Cardiac muscle cell (in vitro differentiated cells and primary cell): ENCODE measurements around the gene TFIP11. TPM values are rescaled to one million over a fixed set of nuclear protein-coding genes. Genes with fewer than 3 reads are reported as not detected.

Source experiments
- DNase-seq, 2 donors: peaks; one replicate each; pipeline versions ENCODE4 v3.0.0 to v3.0.0-alpha.2; 2010 to 2017; ENCODE audit warnings: low read depth in 1 of 2, low spot score in 1 of 2
- H3K27ac ChIP-seq: fragments of 200-600 bp; sonication (generic); 2 replicates; pipeline ENCODE4 v1.5.1; 2016
- H3K27me3 ChIP-seq: fragments of 200-600 bp; sonication (generic); 2 replicates; pipeline ENCODE4 v1.6.0; 2016; ENCODE audit warnings: control low read depth
- H3K36me3 ChIP-seq: fragments of 200-600 bp; sonication (generic); 2 replicates; pipeline ENCODE4 v1.5.1; 2016; ENCODE audit warnings: control low read depth
- H3K4me1 ChIP-seq: fragments of 200-600 bp; sonication (generic); 2 replicates; pipeline ENCODE4 v1.8.1; 2017; ENCODE audit warnings: low read depth, mild to moderate bottlenecking, mixed run types
- H3K4me3 ChIP-seq: fragments of 200-600 bp; sonication (generic); 2 replicates; pipeline ENCODE4 v1.5.1; 2016; ENCODE audit warnings: mild to moderate bottlenecking
- H3K9me3 ChIP-seq: fragments of 200-600 bp; sonication (generic); 2 replicates; pipeline ENCODE4 v1.5.1; 2017; ENCODE audit warnings: low read depth, mild to moderate bottlenecking, control low read depth
- polyA plus RNA-seq: library from polyadenylated mRNA; unstranded; fragments of >200 nt; fragmentation: Nextera tagmentation; extraction: Ambion mirVana; gene quantifications from 2 replicates; pipeline ENCODE4 v1.2.1, GENCODE V29; 2016
- total RNA-seq: library from RNA; depleted of rRNA; stranded (reverse); fragments of >200 nt; gene quantifications from 2 replicates; pipeline ENCODE4 v1.2.3, GENCODE V29; 2016
- TF ChIP-seq, protein P1 (sequence below): IDR thresholded peaks from 2 replicates; pipeline ENCODE4 v1.5.1; 2012; ENCODE audit warnings: low read depth, mild to moderate bottlenecking, low read length

TFIP11 gene
- total and polyA plus RNA-seq, 2 experiments from 2014 or later, result 24.6 to 25.5 TPM

DNA sequence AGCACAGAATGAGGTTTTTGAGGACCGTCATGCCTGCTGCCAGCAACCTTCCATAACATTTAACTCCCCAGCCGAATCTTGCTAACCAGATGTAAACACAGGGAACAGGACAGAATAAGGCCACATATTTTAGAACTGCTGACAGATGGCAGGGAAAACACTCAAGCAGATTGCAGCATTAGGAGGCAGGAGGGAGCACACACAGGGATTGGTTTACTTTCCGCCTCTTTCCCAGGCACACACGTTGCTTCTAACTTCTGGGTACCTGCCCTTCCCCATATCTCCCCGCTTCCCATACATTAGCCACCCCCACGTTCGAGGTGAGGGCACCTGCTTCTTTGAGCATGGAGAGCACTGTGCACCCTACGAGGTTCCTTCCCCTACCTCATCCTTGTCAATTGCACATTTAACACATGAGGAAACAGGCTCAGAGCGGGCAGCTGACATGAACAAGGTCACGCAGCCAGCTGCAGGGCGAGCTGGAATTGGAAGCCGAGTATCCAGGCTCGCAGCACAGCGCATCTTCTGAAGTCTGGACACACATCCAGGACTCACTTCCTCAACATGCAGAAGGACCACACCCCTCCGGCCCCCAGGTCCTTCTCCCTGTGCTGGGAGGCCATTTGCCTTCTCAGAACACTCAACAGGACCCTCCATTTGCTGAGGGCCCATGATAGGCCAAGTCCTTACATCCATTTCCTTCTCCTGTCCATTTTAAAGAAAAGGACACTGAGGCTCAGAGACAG, 64.5 kb downstream of the TFIP11 start:
- Histone ChIP-seq H3K9me3 (no peaks in the 10 kb centered on the region), H3K4me1 (peaks cover 21% of the 10 kb centered on the region), H3K4me3 (no peak overlapping the region), H3K27ac (peak overlapping the region; percentile 96), H3K36me3 (peaks cover 5% of the 10 kb centered on the region), H3K27me3 (no peaks in the 10 kb centered on the region)
- TF ChIP-seq, protein P1, sequence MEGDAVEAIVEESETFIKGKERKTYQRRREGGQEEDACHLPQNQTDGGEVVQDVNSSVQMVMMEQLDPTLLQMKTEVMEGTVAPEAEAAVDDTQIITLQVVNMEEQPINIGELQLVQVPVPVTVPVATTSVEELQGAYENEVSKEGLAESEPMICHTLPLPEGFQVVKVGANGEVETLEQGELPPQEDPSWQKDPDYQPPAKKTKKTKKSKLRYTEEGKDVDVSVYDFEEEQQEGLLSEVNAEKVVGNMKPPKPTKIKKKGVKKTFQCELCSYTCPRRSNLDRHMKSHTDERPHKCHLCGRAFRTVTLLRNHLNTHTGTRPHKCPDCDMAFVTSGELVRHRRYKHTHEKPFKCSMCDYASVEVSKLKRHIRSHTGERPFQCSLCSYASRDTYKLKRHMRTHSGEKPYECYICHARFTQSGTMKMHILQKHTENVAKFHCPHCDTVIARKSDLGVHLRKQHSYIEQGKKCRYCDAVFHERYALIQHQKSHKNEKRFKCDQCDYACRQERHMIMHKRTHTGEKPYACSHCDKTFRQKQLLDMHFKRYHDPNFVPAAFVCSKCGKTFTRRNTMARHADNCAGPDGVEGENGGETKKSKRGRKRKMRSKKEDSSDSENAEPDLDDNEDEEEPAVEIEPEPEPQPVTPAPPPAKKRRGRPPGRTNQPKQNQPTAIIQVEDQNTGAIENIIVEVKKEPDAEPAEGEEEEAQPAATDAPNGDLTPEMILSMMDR, result no peak
- no peak for DNase-seq

DNA sequence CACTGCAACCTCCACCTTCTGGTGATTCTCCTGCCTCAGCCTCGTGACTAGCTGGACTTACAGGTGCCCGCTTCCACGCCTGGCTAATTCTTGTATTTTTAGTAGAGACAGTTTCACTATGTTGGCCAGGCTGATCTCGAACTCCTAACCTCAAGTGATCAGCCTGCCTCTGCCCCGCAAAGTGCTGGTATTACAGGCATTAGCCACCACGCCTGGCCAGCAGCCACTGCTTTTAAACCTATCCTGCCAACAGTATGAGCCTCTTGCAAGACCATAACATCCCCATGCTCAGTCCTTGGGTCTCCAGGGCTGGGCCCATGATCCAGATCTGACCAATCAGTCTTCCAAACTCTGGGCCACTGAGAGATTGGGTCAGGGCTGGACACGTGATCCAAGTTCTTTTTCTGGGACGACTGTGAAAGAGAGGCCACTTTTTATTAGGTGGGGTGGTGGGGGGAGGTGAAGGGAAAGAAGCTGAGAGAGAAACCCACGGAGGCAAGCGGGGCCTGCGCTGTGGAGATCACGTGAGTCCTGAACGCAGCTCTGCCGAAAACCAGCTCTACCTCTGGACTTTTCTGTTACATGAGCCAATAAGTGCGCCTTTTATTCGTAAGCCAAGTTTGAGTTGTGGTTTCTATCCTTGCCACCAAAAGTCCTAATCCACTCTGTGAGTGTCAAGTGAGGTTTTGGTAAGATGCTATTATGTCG, 65.3 kb downstream of the TFIP11 start:
- Histone ChIP-seq H3K4me3 (no peak overlapping the region), H3K4me1 (peaks cover 21% of the 10 kb centered on the region), H3K27ac (no peak overlapping the region), H3K27me3 (no peaks in the 10 kb centered on the region), H3K36me3 (no peaks in the 10 kb centered on the region), H3K9me3 (no peaks in the 10 kb centered on the region)
- DNase-seq, result no peak
- TF ChIP-seq, protein P1, result no peak

DNA sequence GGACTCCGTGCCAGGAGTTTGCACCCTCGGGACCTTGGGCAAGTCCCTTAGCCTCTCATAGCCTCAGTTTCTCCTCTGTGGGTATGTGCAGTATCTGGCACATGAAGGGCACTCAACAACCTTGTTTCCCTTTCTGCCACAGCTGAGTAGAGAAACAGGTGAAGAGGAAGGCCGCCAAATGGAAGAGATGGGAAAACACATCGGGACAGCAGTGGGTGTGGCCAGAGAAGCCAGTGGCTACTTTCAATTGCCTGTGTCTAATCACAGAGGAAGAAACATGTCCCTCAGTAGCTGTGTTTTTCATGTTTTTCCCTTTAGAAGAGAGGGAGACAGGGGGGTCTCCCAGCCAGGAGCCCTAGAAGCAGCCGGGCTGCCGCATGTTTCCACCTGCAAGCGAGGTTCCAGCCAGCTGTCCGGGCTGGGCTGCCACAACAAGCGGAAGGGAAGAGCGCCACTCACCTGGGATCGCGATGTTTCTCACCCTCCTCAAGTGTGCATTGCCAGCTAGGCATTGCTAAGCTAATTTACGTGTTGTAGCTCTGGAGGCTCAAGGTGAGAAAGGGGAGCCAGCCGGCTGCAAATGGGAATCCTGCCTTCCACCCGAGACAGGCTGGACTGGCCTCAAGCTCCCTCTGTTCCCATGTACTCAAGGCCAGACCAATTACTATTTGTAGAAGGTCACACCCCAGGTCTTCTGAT, 66.5 kb downstream of the TFIP11 start:
- DNase-seq, result no peak
- Histone ChIP-seq H3K4me3 (no peak overlapping the region), H3K4me1 (peaks cover 21% of the 10 kb centered on the region), H3K36me3 (no peaks in the 10 kb centered on the region), H3K27me3 (no peaks in the 10 kb centered on the region), H3K27ac (no peak overlapping the region), H3K9me3 (no peaks in the 10 kb centered on the region)
- TF ChIP-seq, protein P1, result no peak

DNA sequence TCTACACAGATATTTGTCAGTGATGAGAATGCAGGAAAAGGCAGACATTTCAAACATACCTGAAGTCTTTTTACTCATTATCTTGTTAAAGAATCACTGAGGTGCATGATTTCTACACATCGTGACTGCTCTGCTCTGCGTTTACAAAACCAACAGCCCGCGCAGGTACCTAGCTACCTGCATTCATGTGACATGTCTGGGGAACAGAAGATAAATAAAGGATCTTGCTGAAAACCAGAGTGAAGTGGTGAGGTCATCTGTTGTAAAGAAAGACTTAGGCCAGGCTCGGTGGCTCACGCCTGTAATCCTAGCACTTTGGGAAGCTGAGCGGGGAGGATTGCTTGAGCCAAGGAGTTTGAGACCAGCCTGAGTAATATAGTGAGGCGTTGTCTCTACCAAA, 67.5 kb downstream of the TFIP11 start:
- H3K4me3 ChIP-seq, result no peak overlapping the region
- no peaks in the 10 kb centered on the region for H3K27me3 ChIP-seq
- no peaks in the 10 kb centered on the region for H3K36me3 ChIP-seq
- no peak overlapping the region for H3K27ac ChIP-seq
- TF ChIP-seq, protein P1, result no peak
- DNase-seq, result no peak
- peaks cover 21% of the 10 kb centered on the region for H3K4me1 ChIP-seq
- no peaks in the 10 kb centered on the region for H3K9me3 ChIP-seq

DNA sequence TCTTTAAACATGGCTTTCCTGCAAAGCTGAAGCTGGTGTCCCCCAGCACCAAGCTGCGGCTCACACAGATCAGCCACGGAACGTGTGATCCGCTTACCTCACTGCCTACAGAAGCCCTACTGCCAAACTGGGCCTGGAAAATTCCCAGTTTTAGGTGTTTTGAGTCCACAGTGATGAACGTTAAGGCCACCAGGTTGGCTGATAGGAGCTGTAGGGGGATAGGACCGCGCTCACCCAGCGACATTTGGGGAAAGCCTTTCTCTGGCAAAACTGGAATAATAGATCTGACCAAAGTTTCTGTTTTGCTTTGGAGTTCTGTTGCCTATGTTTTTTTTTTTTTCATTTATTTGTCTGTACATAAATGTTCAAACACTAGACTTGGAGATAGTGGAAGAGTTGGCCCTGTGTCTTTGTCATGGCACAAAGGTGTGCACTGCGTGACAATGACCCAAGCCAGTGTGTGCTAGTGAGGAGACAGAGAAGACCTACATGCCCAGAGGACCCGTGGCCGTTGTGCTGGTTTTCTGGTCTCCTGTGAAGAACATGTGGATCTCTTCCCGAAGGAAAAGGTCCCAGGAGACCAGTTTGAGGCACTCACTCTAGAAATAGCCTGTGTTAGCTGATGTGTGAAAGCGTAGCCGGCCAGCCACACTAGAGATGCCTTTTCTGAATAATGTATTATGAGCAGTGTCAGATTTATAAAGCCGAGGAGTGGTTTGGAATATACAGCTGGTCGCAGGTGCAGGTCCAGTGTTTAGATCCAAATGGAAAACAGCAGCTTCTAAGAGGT, 68.2 kb downstream of the TFIP11 start:
- no peaks in the 10 kb centered on the region for H3K27me3 ChIP-seq
- no peaks in the 10 kb centered on the region for H3K9me3 ChIP-seq
- TF ChIP-seq, protein P1, result no peak
- H3K4me3 ChIP-seq, result no peak overlapping the region
- H3K36me3 ChIP-seq, result no peaks in the 10 kb centered on the region
- H3K4me1 ChIP-seq, result peaks cover 21% of the 10 kb centered on the region
- no peak overlapping the region for H3K27ac ChIP-seq
- no peak for DNase-seq
